Small intestine (tissue), 7 donors: ENCODE results near the gene CPT2. TPM values are rescaled to one million over a fixed set of nuclear protein-coding genes. Genes with fewer than 3 reads are reported as not detected.

ENCODE experiments used
- DNase-seq, 2 donors: peaks; one replicate each; pipeline versions ENCODE4 v3.0.0 to v3.0.0-alpha.2; 2013
- FAIRE-seq: peaks from 2 replicates; lab custom pipeline; 2012; peaks lifted over from hg19 to GRCh38; lab: Jason Lieb, UNC
- H3K27ac ChIP-seq, 3 donors: one replicate each; pipeline ENCODE4 v1.5.1; 2013; ENCODE audit warnings: low read length in 2 of 3, mild to moderate bottlenecking in 2 of 3, control low read depth in 1 of 3, inconsistent platforms in 1 of 3, low read depth in 1 of 3, moderate library complexity in 1 of 3
- H3K27me3 ChIP-seq, 3 donors: one replicate each; pipeline ENCODE4 v1.6.1; 2013; ENCODE audit warnings: low read length in 3 of 3, inconsistent platforms in 1 of 3; ENCODE audit not compliant: control insufficient read depth in 3 of 3, insufficient read depth in 3 of 3
- H3K36me3 ChIP-seq, 3 donors: one replicate each; pipeline ENCODE4 v1.6.1; 2013; ENCODE audit warnings: low read length in 3 of 3, inconsistent platforms in 1 of 3, low read depth in 1 of 3, mild to moderate bottlenecking in 1 of 3, moderate library complexity in 1 of 3; ENCODE audit not compliant: control insufficient read depth in 3 of 3, insufficient read depth in 2 of 3
- H3K4me1 ChIP-seq, 3 donors: one replicate each; pipeline ENCODE4 v1.6.1; 2013; ENCODE audit warnings: low read length in 2 of 3, inconsistent platforms in 1 of 3, low read depth in 1 of 3, mild to moderate bottlenecking in 1 of 3, moderate library complexity in 1 of 3; ENCODE audit not compliant: control insufficient read depth in 3 of 3, insufficient read depth in 2 of 3
- H3K4me3 ChIP-seq, 3 donors: one replicate each; pipeline ENCODE4 v1.5.1; 2013; ENCODE audit warnings: low read length in 3 of 3, control low read depth in 1 of 3, inconsistent platforms in 1 of 3, low read depth in 1 of 3, mild to moderate bottlenecking in 1 of 3, moderate library complexity in 1 of 3
- H3K9me3 ChIP-seq, 2 donors: one replicate each; pipeline ENCODE4 v1.6.1; 2013; ENCODE audit warnings: low read depth in 1 of 2, low read length in 1 of 2; ENCODE audit not compliant: control insufficient read depth in 2 of 2, insufficient read depth in 1 of 2
- WGBS, 3 donors: extraction: QIAGEN DNeasy Blood & Tissue Kit; methylation state at CpG; one replicate each; pipeline ENCODE4 v1.1.7; 2013; 5-methylcytosine and 5-hydroxymethylcytosine counted together
- polyA plus RNA-seq, 4 donors: library from polyadenylated mRNA; stranded (reverse) in 3 of 4; unstranded in 1 of 4; fragments of 200-250 nt in 3 of 4; fragments of 120-200 nt in 1 of 4; gene quantifications; one replicate each; pipeline versions ENCODE4 v1.2.1 to v1.2.3, GENCODE V29; 2013
- donor health status: healthy with polysubstance abuse.
- donor health status: control.
- donor health status: control.
- donor health status: Bipolar disorder and iron deficiency.
- donor health status: healthy.

CPT2 gene
- polyA plus RNA-seq, 4 donors, result 28.1 to 37.4 (median 35.3) TPM

DNA sequence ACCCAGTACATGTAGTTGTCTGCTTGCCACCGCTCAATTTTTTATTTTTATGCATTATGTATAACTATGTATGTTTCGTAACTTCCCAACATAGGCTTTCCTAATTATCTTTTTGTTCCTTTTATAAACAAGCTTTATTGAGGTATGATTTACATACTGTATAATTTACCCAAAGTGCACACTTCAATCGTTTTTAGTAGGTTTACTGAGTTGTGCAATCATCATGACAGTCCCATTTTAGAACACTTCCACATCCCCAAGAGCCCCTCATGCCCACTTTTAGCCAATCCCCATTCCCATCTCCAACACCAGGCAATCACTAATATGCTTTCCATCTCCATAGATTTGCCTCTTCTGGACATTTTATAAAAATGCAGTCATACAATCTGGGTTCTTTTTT, 39.8 kb upstream of the CPT2 start:
- H3K27ac ChIP-seq, result peak overlapping the region in 1 of 3 donors; percentile 28
- H3K4me3 ChIP-seq, result no peak overlapping the region
- FAIRE-seq (no peak), DNase-seq (no peak)
- no peaks in the 10 kb centered on the region for H3K9me3 ChIP-seq
- H3K36me3 ChIP-seq, result no peaks in the 10 kb centered on the region
- no peaks in the 10 kb centered on the region for H3K27me3 ChIP-seq
- 70 to 74% (median 71%) methylated on average over 3 of the region's 3 CpGs for WGBS, 3 donors
- peaks cover 0 to 7% (median 5%) of the 10 kb centered on the region in 3 donors for H3K4me1 ChIP-seq

DNA sequence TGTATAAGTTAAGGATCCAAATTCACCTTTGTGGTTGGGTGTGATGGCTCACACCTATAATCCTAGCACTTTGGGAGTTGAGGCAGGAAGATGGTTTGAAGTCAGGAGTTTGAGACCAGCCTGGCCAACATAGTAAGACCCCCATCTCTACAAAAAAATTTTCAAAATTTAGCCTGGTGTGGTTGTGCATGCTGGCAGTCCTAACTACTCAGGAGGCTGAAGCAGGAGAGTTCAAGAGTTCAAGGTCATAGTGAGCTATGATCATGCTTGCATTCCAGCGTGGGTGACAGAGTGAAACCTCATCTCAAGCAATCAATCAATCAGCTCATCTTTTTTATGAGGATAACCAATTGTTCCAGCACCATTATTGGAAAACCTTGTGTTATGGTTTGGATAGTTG, 37.7 kb upstream of the CPT2 start:
- FAIRE-seq, result no peak
- Histone ChIP-seq H3K9me3 (no peaks in the 10 kb centered on the region), H3K4me3 (no peak overlapping the region), H3K27me3 (no peaks in the 10 kb centered on the region), H3K4me1 (peaks cover 0 to 7% (median 7%) of the 10 kb centered on the region in 3 donors), H3K27ac (no peak overlapping the region), H3K36me3 (no peaks in the 10 kb centered on the region)
- WGBS, 3 donors, result 18 to 74% (median 41%) methylated on average over 1 of the region's 1 CpG
- no peak for DNase-seq

DNA sequence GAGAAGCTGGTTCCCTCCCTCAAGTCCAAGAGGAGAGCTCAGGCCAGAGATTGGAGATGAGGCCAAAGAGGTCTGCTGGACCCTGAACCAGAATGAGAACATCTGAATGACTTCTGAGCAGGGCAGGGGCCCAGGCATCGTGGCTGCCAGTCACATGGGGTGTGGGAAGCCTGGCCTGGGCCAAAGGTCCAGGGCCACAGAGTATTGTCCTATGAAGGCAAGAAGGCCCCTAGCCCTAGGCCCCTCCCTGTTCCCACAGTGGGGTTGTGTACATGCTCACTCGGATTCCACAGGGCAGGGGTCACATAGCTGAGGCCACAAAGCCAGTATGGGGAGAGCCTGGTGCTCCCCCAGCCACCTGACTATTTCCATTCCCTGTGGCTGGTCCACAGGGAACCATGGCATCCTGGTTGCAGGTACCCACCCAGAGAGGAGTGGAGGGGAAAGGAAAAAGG, 35.7 kb upstream of the CPT2 start:
- H3K4me1 ChIP-seq, result peaks cover 0 to 19% (median 10%) of the 10 kb centered on the region in 3 donors
- H3K4me3 ChIP-seq, result no peak overlapping the region
- no peaks in the 10 kb centered on the region for H3K27me3 ChIP-seq
- H3K27ac ChIP-seq, result peak overlapping the region in 1 of 3 donors; percentile 34
- H3K36me3 ChIP-seq, result no peaks in the 10 kb centered on the region
- H3K9me3 ChIP-seq, result no peaks in the 10 kb centered on the region
- FAIRE-seq (no peak), DNase-seq (peak; percentile 72 to 80)
- WGBS, 3 donors, result 14 to 43% (median 15%) methylated on average over 2 of the region's 2 CpGs

DNA sequence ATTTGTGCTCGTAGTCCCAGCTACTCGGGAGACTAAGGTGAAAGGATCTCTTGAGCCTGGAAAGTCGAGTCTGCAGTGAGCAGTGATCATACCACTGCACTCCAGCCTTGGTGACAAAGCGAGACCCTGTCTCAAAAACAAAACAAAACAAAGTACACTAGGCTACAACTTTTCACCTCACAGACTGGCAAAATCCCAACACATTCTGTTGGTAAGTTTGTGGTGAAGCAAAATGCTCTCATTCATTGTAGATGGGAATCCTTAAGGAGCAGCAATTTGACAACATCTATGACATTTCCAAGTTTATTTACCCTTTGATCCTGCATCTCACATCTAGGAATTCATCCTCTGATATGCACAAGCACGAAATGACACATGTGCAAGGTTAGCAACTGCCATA, 34.0 kb upstream of the CPT2 start:
- no peaks in the 10 kb centered on the region for H3K27me3 ChIP-seq
- H3K9me3 ChIP-seq, result no peaks in the 10 kb centered on the region
- FAIRE-seq, result no peak
- no peaks in the 10 kb centered on the region for H3K36me3 ChIP-seq
- no peak overlapping the region for H3K27ac ChIP-seq
- no peak for DNase-seq
- WGBS, 3 donors, result 59 to 71% (median 63%) methylated on average over 5 of the region's 5 CpGs
- H3K4me1 ChIP-seq, result peaks cover 3 to 33% (median 14%) of the 10 kb centered on the region in 3 donors
- no peak overlapping the region for H3K4me3 ChIP-seq

DNA sequence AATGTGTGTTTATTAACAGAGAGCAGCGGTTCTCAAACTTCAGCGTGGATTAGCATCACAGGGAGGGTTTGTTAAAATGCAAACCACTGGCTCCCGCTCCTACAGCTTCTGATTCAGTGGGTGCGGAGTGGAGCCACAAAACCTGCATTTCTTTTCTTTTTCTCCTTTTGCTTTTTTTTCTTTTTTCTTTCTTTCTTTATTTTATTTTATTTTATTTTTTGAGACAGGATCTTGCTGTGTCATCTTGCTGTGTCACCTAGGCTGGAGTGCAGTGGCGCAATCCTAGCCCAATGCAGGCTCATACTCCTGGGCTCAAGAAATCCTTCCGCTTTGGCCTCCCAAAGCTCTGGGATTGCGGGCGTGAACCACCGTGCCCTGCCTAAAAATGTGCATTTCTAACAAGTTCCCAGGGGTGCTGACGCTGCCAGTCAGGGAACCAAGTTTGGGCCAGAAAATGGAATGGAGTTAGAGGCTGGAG, 33.3 kb upstream of the CPT2 start:
- H3K36me3 ChIP-seq, result no peaks in the 10 kb centered on the region
- no peak overlapping the region for H3K27ac ChIP-seq
- H3K4me3 ChIP-seq, result no peak overlapping the region
- no peaks in the 10 kb centered on the region for H3K27me3 ChIP-seq
- no peak for DNase-seq
- no peak for FAIRE-seq
- peaks cover 3 to 33% (median 14%) of the 10 kb centered on the region in 3 donors for H3K4me1 ChIP-seq
- H3K9me3 ChIP-seq, result no peaks in the 10 kb centered on the region
- 75 to 89% (median 87%) methylated on average over 10 of the region's 10 CpGs for WGBS, 3 donors

DNA sequence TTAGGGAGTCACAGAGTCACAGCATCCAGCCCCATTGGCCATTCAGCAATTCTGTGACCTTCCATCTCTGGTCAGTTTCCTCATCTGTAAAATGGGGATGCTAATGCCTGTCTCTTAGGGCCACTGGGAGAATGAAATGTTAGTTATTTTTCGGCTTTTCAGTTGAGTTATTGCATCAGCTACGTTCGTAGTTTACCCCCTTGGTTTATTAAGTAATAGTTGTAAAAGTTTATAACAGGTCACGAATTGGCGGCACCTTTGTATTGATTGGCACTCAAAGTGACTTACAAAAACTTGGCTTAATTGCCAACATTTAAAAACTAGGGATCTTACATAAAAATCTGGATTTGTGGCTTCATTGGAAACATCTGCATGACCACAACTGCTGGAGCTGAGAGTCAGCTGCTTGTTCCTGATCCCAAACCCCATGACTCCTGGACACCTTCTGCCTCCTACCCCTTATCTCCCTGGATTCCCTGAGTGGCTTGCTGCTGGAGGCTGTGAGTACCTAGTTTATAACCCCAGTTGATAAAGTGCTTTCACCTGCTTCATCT, 31.1 kb upstream of the CPT2 start:
- peaks cover 3 to 33% (median 14%) of the 10 kb centered on the region in 3 donors for H3K4me1 ChIP-seq
- no peak overlapping the region for H3K4me3 ChIP-seq
- no peaks in the 10 kb centered on the region for H3K27me3 ChIP-seq
- FAIRE-seq (no peak), DNase-seq (peak; percentile 90 to 95)
- H3K9me3 ChIP-seq, result no peaks in the 10 kb centered on the region
- no peaks in the 10 kb centered on the region for H3K36me3 ChIP-seq
- peak overlapping the region in 2 of 3 donors; percentile 36 to 44 for H3K27ac ChIP-seq
- 19 to 63% (median 53%) methylated on average over 5 of the region's 5 CpGs for WGBS, 3 donors

DNA sequence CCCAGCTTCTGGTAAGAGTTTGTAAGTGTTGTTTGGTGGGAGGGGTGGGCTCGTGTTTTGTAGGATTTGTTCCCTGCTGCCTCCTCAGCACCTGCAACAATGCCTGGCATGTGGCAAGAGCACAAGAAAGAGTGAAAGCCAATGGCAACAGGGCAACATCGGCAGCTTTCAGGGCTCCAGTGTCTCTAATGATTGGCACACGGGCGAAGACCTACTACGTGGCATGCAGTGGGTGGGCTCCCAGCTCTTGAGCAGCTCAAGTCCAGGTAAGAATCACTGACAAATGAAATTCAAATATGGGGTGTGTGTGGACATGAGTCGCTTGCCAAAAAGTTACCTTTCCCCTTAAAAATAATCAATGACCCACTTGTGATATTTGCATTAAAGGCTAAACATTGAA, 30.3 kb upstream of the CPT2 start:
- FAIRE-seq (no peak), DNase-seq (no peak)
- H3K27ac ChIP-seq, result peak overlapping the region; percentile 36 to 89 (median 69)
- H3K36me3 ChIP-seq, result no peaks in the 10 kb centered on the region
- 40 to 69% (median 62%) methylated on average over 6 of the region's 6 CpGs for WGBS, 3 donors
- no peaks in the 10 kb centered on the region for H3K27me3 ChIP-seq
- H3K4me3 ChIP-seq, result no peak overlapping the region
- peaks cover 3 to 26% (median 12%) of the 10 kb centered on the region in 3 donors for H3K4me1 ChIP-seq
- no peaks in the 10 kb centered on the region for H3K9me3 ChIP-seq

DNA sequence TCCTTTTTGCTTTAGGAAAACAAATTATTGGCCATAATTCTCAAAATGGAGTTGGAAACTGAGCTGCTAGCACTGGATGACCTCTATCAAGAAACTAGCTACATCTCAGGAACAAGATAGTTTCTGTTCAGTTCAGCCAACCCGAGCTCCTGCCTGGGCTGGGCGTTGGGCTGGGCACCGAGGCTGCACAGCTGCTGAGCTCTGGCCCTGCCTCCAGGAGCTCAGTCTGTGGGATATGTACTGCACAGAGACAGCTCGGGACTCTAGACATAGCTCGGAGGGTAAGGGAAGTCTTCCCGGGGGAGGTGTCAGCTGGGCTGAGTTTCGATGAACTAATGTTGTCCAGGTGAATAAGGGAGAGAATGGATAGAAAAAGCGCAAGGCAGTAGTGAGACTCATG, 29.7 kb upstream of the CPT2 start:
- no peaks in the 10 kb centered on the region for H3K36me3 ChIP-seq
- peak in 1 of 2 donors; percentile 71 for DNase-seq
- no peaks in the 10 kb centered on the region for H3K9me3 ChIP-seq
- H3K4me1 ChIP-seq, result peaks cover 3 to 26% (median 12%) of the 10 kb centered on the region in 3 donors
- FAIRE-seq, result no peak
- no peak overlapping the region for H3K27ac ChIP-seq
- WGBS, 3 donors, result 19 to 51% (median 38%) methylated on average over 8 of the region's 8 CpGs
- H3K4me3 ChIP-seq, result no peak overlapping the region
- no peaks in the 10 kb centered on the region for H3K27me3 ChIP-seq
